OCI-LY7 (cell line): Measurements from ENCODE around the gene ANO2. TPM values are rescaled to one million over a fixed set of nuclear protein-coding genes. Genes with fewer than 3 reads are reported as not detected.

Experiments used
- BruUV-seq: library from RNA; stranded (reverse); fragments of 400-500 nt; replicated peaks from 2 replicates; lab custom pipeline; 2021; lab: Mats Ljungman, UMichigan
- CTCF ChIA-PET: fragments of 300-600 bp; sonication (Branson Sonifier 250); formaldehyde crosslinking; loops from one replicate; lab custom pipeline; 2022; ENCODE audit warnings: antibody characterized with exemption; ENCODE audit not compliant: unreplicated experiment; lab: Charles Lee
- POLR2A ChIA-PET: fragments of 300-600 bp; sonication (Branson Sonifier 250); formaldehyde crosslinking; loops from one replicate; lab custom pipeline; 2022; ENCODE audit warnings: antibody characterized with exemption; lab: Charles Lee
- DNase-seq: peaks from one replicate; pipeline ENCODE4 v3.0.0-alpha.2; 2015; ENCODE audit warnings: low spot score
- H2AFZ ChIP-seq: fragments of 200-600 bp; sonication (generic), shearing (Covaris generic); 2 replicates; pipeline ENCODE4 v1.6.1; 2014; ENCODE audit warnings: mild to moderate bottlenecking, antibody characterized with exemption, low read length, moderate library complexity
- H3K27ac ChIP-seq: fragments of 200-600 bp; sonication (generic); 2 replicates; pipeline ENCODE4 v1.5.1; 2014; ENCODE audit warnings: mixed run types, low read depth, mild to moderate bottlenecking, moderate library complexity, low read length, inconsistent platforms; ENCODE audit not compliant: poor library complexity, severe bottlenecking
- H3K36me3 ChIP-seq: fragments of 200-600 bp; sonication (generic); 2 replicates; pipeline ENCODE4 v1.6.1; 2014; ENCODE audit warnings: mild to moderate bottlenecking, antibody characterized with exemption, low read length, moderate library complexity, mixed read lengths; ENCODE audit not compliant: insufficient read depth
- H3K4me1 ChIP-seq: fragments of 200-600 bp; sonication (generic); 2 replicates; pipeline ENCODE4 v1.5.1; 2014; ENCODE audit warnings: mild to moderate bottlenecking, low read length; ENCODE audit not compliant: insufficient read depth, poor library complexity, severe bottlenecking
- H3K4me2 ChIP-seq: fragments of 200-600 bp; sonication (generic); 2 replicates; pipeline ENCODE4 v1.6.1; 2014; ENCODE audit warnings: mild to moderate bottlenecking, low read length
- H3K4me3 ChIP-seq: fragments of 200-600 bp; sonication (generic); 2 replicates; pipeline ENCODE4 v1.5.1; 2014; ENCODE audit warnings: mild to moderate bottlenecking, low read depth, low read length; ENCODE audit not compliant: poor library complexity, severe bottlenecking
- H3K79me2 ChIP-seq: fragments of 200-600 bp; sonication (generic); 2 replicates; pipeline ENCODE4 v1.6.1; 2016; ENCODE audit warnings: low read depth, mild to moderate bottlenecking, low read length, moderate library complexity, mixed read lengths; ENCODE audit not compliant: insufficient read depth
- H3K9me2 ChIP-seq: fragments of 200-600 bp; sonication (generic); 2 replicates; pipeline ENCODE4 v1.6.1; 2016; ENCODE audit warnings: mild to moderate bottlenecking, low read length, mixed read lengths; ENCODE audit not compliant: insufficient read depth
- H3K9me3 ChIP-seq: fragments of 200-600 bp; sonication (generic); 2 replicates; pipeline ENCODE4 v1.6.1; 2014; ENCODE audit warnings: mild to moderate bottlenecking, mixed run types, low read length, mixed read lengths
- H4K20me1 ChIP-seq: fragments of 200-600 bp; sonication (generic); 2 replicates; pipeline ENCODE4 v1.6.1; 2014; ENCODE audit warnings: mild to moderate bottlenecking, antibody characterized with exemption, low read length, moderate library complexity, mixed read lengths; ENCODE audit not compliant: insufficient read depth
- EZH2phosphoT487 ChIP-seq: fragments of 200-600 bp; sonication (generic); IDR thresholded peaks from 2 replicates; pipeline ENCODE4 v1.6.1; 2018; ENCODE audit warnings: low read depth, borderline replicate concordance, mild to moderate bottlenecking, mixed run types, antibody characterized with exemption, low read length, moderate library complexity, mixed read lengths
- intact Hi-C: fragments of 100-400 bp; cut with micrococcal nuclease; formaldehyde crosslinking; loops from one replicate; pipeline ENCODE4 v1.10.0; 2022; ENCODE audit not compliant: unreplicated experiment
- total RNA-seq, 2 experiments: library from RNA; depleted of rRNA in 1 of 2; stranded (reverse); fragments of >200 nt in 1 of 2; shearing (Covaris generic) in 1 of 2; gene quantifications; 2 replicates each; pipeline ENCODE4 v1.2.3, GENCODE V29; 2014 to 2022
- TF ChIP-seq, protein P1 (sequence below): fragments of 200-600 bp; sonication (generic); conservative IDR thresholded peaks from 2 replicates; pipeline ENCODE4 v1.5.1; 2014; ENCODE audit warnings: mild to moderate bottlenecking, antibody characterized with exemption, low read length, moderate library complexity, mixed read lengths

Gene ANO2
- total RNA-seq, 2 experiments from 2014 or later = not detected

GRCh38 chr12:5746917-5747316 lies 198.1 kb downstream of the ANO2 start:
- Histone ChIP-seq H3K4me2 (no peak overlapping the region), H3K9me2 (no peaks in the 10 kb centered on the region), H3K9me3 (no peaks in the 10 kb centered on the region), H3K4me1 (peaks cover 9% of the 10 kb centered on the region), H3K79me2 (no peaks in the 10 kb centered on the region), H3K36me3 (no peaks in the 10 kb centered on the region), H3K27ac (no peak overlapping the region), H4K20me1 (no peaks in the 10 kb centered on the region), H2AFZ (no peak overlapping the region), H3K4me3 (no peak overlapping the region)
- CTCF ChIA-PET = no interaction called here
- POLR2A ChIA-PET = no interaction called here
- TF ChIP-seq, protein P1, sequence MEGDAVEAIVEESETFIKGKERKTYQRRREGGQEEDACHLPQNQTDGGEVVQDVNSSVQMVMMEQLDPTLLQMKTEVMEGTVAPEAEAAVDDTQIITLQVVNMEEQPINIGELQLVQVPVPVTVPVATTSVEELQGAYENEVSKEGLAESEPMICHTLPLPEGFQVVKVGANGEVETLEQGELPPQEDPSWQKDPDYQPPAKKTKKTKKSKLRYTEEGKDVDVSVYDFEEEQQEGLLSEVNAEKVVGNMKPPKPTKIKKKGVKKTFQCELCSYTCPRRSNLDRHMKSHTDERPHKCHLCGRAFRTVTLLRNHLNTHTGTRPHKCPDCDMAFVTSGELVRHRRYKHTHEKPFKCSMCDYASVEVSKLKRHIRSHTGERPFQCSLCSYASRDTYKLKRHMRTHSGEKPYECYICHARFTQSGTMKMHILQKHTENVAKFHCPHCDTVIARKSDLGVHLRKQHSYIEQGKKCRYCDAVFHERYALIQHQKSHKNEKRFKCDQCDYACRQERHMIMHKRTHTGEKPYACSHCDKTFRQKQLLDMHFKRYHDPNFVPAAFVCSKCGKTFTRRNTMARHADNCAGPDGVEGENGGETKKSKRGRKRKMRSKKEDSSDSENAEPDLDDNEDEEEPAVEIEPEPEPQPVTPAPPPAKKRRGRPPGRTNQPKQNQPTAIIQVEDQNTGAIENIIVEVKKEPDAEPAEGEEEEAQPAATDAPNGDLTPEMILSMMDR = no peak
- no peak for TF ChIP-seq EZH2phosphoT487
- DNase-seq = no peak
- no TSS peak for BruUV-seq
- intact Hi-C loops = no loop called here

- H3K4me3 ChIP-seq = no peak overlapping the region
- TF ChIP-seq, protein P1 = no peak
- no peak for TF ChIP-seq EZH2phosphoT487
- H3K79me2 ChIP-seq = no peaks in the 10 kb centered on the region
- no peaks in the 10 kb centered on the region for H3K36me3 ChIP-seq
- no peak for DNase-seq
- no peak overlapping the region for H2AFZ ChIP-seq
- H3K27ac ChIP-seq = no peak overlapping the region
- intact Hi-C loops = no loop called here
- ChIA-PET CTCF (no interaction called here), POLR2A (interaction anchor here (0.6 kb wide), 1 partner anchor 121 kb away, joined by 3 read pairs; no protein-coding TSS in a partner anchor)
- H3K9me2 ChIP-seq = no peaks in the 10 kb centered on the region
- H3K9me3 ChIP-seq = no peaks in the 10 kb centered on the region
- no peak overlapping the region for H3K4me2 ChIP-seq
- no TSS peak for BruUV-seq
- no peaks in the 10 kb centered on the region for H4K20me1 ChIP-seq
- peaks cover 9% of the 10 kb centered on the region for H3K4me1 ChIP-seq
These were observed 198.8 kb downstream of the ANO2 start for GRCh38 chr12:5746036-5746908.
